Left ventricle myocardium inferior (tissue), 1 donor: ENCODE data around the gene WAC. TPM values are rescaled to one million over a fixed set of nuclear protein-coding genes. Genes with fewer than 3 reads are reported as not detected.
"Not testable (repeated sequence)": the region's sequence is repeated elsewhere in the genome, so short reads cannot be mapped to it uniquely, and the experiment has no call there.

Source experiments
- DNase-seq: peaks from one replicate; pipeline ENCODE4 v3.0.0-alpha.2; 2020
- H3K27ac ChIP-seq: fragments of 200-600 bp; replicated peaks from 2 replicates; pipeline ENCODE4 v1.8.0; 2021
- H3K27me3 ChIP-seq: fragments of 200-600 bp; 2 replicates; pipeline ENCODE4 v1.8.0; 2021; ENCODE audit warnings: low read depth
- H3K36me3 ChIP-seq: fragments of 200-600 bp; 2 replicates; pipeline ENCODE4 v1.8.0; 2021
- H3K4me1 ChIP-seq: fragments of 200-600 bp; 2 replicates; pipeline ENCODE4 v1.8.0; 2021
- H3K4me3 ChIP-seq: fragments of 200-600 bp; 2 replicates; pipeline ENCODE4 v1.8.0; 2021; ENCODE audit warnings: mild to moderate bottlenecking, moderate library complexity
- H3K9me3 ChIP-seq: fragments of 200-600 bp; replicated peaks from 2 replicates; pipeline ENCODE4 v1.8.0; 2021
- CTCF ChIP-seq: fragments of 200-600 bp; IDR thresholded peaks from 2 replicates; pipeline ENCODE4 v1.8.0; 2021; ENCODE audit warnings: antibody characterized with exemption, mild to moderate bottlenecking, borderline replicate concordance
- intact Hi-C: fragments of 100-400 bp; cut with micrococcal nuclease; formaldehyde crosslinking; loops from one replicate; pipeline ENCODE4 v1.11.0; 2022
- total RNA-seq: library from RNA; stranded (reverse); fragmentation: NEBNext Ultra II Directional; extraction: Animal tissue kit (Norgen Biotek cat#: 25700); gene quantifications from one replicate; pipeline ENCODE4 v1.2.1, GENCODE V29; 2021
- donor health status: DM: no; HTN: yes; CAD: no; lungs with severe emphysema.

WAC gene
- total RNA-seq, 1 donor from 2014 or later: 103 TPM

DNA sequence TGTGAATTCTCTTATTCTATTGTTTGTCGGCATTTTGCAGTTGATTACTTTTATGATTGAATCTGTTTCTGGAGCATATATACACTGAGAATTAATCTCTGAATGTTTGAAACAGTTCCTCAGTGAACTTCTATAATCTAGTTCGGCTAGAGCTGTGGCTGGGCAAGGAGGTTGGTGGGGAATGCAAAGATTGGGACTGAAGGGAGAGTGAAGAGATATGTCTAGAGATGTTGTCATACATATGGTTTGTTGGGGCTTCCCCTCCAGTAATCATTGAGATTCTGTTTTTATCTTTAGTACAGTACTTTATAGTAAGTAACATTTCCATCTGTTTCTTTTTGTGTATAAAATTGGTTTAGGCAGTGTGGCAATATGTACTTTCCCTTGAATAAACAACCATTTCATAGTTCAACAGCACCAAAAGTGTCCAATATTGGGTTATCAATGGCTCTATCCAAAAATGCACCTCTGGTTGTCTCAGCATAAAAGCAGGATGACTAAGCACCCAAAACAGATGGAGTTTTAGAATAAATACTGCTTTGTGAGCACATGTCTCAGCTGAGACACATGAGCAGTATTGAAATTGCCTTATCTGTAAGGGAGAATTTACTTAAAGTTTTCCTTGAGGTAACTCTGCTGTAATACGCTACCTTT lies 36.7 kb downstream of the WAC start:
- H3K27me3 ChIP-seq: no peaks in the 10 kb centered on the region
- intact Hi-C loops: no loop called here
- H3K9me3 ChIP-seq: no peaks in the 10 kb centered on the region
- no peak overlapping the region for H3K4me3 ChIP-seq
- H3K4me1 ChIP-seq: peaks cover 100% of the 10 kb centered on the region
- no peaks in the 10 kb centered on the region for H3K36me3 ChIP-seq
- TF ChIP-seq CTCF: no peak
- DNase-seq: no peak
- no peak overlapping the region for H3K27ac ChIP-seq

DNA sequence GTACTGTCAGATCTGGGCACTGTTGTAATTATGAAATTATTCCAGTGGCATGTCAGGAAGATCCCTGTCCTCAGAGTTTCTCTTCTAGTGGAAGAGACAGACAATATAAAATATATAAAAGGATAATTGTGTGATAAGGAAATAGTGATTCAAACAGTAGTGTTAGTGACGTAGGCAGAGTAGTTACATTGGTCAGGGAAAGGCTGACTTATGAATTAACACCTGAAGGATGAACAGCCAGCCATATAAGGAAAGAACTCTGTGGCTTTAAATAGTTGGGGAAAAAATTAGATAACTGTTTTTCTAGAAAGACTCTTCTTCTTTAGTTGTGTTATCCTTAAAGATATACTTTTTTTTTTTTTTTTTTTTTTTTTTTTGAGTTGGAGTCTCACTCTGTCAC lies 37.7 kb downstream of the WAC start:
- H3K27ac ChIP-seq: no peak overlapping the region
- DNase-seq: no peak
- intact Hi-C loops: no loop called here
- no peak overlapping the region for H3K4me3 ChIP-seq
- H3K4me1 ChIP-seq: peaks cover 100% of the 10 kb centered on the region
- H3K9me3 ChIP-seq: no peaks in the 10 kb centered on the region
- H3K27me3 ChIP-seq: no peaks in the 10 kb centered on the region
- no peak for TF ChIP-seq CTCF
- no peaks in the 10 kb centered on the region for H3K36me3 ChIP-seq

DNA sequence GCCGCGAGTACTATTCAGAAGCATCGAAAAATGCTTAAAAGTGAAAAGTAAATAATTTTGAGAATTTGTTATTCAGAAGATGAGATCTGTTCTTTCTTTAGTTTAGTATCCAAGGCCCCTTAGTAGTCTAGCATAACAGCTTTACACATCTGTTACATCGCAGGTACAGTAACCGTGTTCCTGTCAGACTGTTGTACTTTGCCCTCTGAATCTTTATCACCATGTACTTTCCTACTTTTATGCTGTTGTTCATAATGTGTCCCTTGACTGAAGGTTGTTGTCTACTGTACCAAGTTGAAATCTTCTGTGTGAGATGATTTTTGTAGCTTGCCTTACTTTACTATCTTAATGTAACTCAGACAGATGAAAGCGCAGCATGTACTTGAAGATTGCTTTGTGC lies 38.3 kb downstream of the WAC start:
- Histone ChIP-seq H3K4me3 (no peak overlapping the region), H3K4me1 (peaks cover 100% of the 10 kb centered on the region), H3K9me3 (no peaks in the 10 kb centered on the region), H3K27me3 (no peaks in the 10 kb centered on the region), H3K36me3 (no peaks in the 10 kb centered on the region), H3K27ac (no peak overlapping the region)
- intact Hi-C loops: no loop called here
- DNase-seq: no peak
- no peak for TF ChIP-seq CTCF

- H3K27me3 ChIP-seq, H3K9me3 ChIP-seq, DNase-seq, H3K36me3 ChIP-seq, intact Hi-C loops, H3K27ac ChIP-seq, H3K4me3 ChIP-seq: not testable (repeated sequence)
- H3K4me1 ChIP-seq: peaks cover 100% of the 10 kb centered on the region
These were observed 41.3 kb downstream of the WAC start for GRCh38 chr10:28574214-28574613.

GRCh38 chr10:28575852-28576251 lies 42.9 kb downstream of the WAC start:
- TF ChIP-seq CTCF: no peak
- Histone ChIP-seq H3K36me3 (no peaks in the 10 kb centered on the region), H3K4me3 (no peak overlapping the region), H3K27ac (no peak overlapping the region), H3K27me3 (no peaks in the 10 kb centered on the region), H3K4me1 (peaks cover 100% of the 10 kb centered on the region), H3K9me3 (no peaks in the 10 kb centered on the region)
- intact Hi-C loops: no loop called here
- no peak for DNase-seq

DNA sequence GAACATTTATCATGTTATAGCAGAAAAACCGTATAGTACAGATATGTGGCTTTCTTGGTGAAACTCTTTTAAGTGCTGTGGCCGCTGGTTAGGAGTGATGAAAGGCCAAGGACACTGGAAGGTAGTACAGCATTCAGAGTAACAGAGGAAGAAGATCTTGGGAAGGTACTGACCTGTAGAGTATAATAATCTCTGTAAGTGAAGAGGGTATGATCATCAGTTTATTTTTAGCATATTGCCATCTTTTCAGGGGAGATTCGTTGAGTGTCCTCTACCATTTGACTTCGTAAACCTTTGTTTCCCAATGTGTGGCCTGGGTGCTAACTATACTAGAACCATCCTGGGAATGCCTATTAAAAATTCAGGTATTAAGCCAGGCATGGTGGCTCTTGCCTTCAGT lies 44.6 kb downstream of the WAC start:
- Histone ChIP-seq H3K9me3 (no peaks in the 10 kb centered on the region), H3K4me1 (peaks cover 100% of the 10 kb centered on the region), H3K4me3 (no peak overlapping the region), H3K36me3 (no peaks in the 10 kb centered on the region), H3K27ac (no peak overlapping the region), H3K27me3 (no peaks in the 10 kb centered on the region)
- TF ChIP-seq CTCF: no peak
- DNase-seq: no peak
- intact Hi-C loops: no loop called here
